Lower leg skin (tissue), 4 donors: ENCODE results near the gene NUDT3. TPM values are rescaled to one million over a fixed set of nuclear protein-coding genes. Genes with fewer than 3 reads are reported as not detected.

Experiments used
- DNase-seq, 2 donors: peaks; one replicate each; pipeline ENCODE4 v3.0.0-alpha.2; 2019; ENCODE audit warnings: low spot score in 2 of 2
- H3K4me3 ChIP-seq: fragments of 200-600 bp; sonication (generic); 2 replicates; pipeline ENCODE4 v1.5.1; 2017; ENCODE audit warnings: mild to moderate bottlenecking, low read depth; ENCODE audit not compliant: poor library complexity, severe bottlenecking
- POLR2A ChIP-seq, 2 donors: fragments of 450-650 bp; IDR thresholded peaks; one replicate each; pipeline ENCODE4 v1.6.1; 2016 to 2017; ENCODE audit warnings: antibody characterized with exemption in 2 of 2, mild to moderate bottlenecking in 1 of 2, moderate library complexity in 1 of 2
- WGBS, 2 donors: methylation state at CpG; one replicate each; pipeline ENCODE4 v1.1.5; 2018; 5-methylcytosine and 5-hydroxymethylcytosine counted together
- intact Hi-C: fragments of 100-400 bp; cut with DNase I; formaldehyde crosslinking; loops from one replicate; pipeline ENCODE4 v1.15.0; 2023; ENCODE audit warnings: low total_unique reads
- total RNA-seq, 4 donors: library from RNA; depleted of rRNA; stranded (reverse); fragments of >200 nt; gene quantifications; one replicate each; pipeline ENCODE4 v1.1.0, GENCODE V29; 2016
- TF ChIP-seq, protein P1 (sequence below), 3 donors: fragments of 450-650 bp; IDR thresholded peaks; one replicate each; pipeline ENCODE4 v1.5.1; 2016; ENCODE audit warnings: antibody characterized with exemption in 3 of 3, mild to moderate bottlenecking in 3 of 3, moderate library complexity in 2 of 3

The NUDT3 gene
- total RNA-seq, 4 donors from 2014 or later: 10.0 to 29.1 (median 19.9) TPM

DNA sequence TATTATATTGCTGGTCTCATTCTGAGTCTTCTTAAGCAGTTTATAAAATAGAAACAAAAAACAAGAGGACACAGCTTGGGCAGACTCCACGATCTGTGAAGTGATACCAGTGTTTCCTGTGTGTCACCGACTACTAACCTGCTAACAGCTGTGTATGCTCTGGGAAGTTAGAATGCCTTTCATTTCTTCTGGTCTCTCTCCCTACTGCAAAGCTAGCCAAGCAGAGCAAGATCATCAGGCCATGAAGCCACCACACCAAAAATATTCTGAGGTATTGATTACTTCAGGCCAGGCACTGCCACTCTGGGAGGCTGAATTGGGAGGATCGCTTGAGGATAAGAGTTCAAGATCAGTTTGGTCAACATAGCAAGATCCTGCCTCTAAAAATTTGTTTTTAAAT lies 96.7 kb downstream of the NUDT3 start:
- intact Hi-C loops: no loop called here
- WGBS, 2 donors: 75 to 85% methylated on average over 3 of the region's 3 CpGs
- no peak for TF ChIP-seq POLR2A (IDR thresholded peaks at IDR 0.05)
- TF ChIP-seq, protein P1, sequence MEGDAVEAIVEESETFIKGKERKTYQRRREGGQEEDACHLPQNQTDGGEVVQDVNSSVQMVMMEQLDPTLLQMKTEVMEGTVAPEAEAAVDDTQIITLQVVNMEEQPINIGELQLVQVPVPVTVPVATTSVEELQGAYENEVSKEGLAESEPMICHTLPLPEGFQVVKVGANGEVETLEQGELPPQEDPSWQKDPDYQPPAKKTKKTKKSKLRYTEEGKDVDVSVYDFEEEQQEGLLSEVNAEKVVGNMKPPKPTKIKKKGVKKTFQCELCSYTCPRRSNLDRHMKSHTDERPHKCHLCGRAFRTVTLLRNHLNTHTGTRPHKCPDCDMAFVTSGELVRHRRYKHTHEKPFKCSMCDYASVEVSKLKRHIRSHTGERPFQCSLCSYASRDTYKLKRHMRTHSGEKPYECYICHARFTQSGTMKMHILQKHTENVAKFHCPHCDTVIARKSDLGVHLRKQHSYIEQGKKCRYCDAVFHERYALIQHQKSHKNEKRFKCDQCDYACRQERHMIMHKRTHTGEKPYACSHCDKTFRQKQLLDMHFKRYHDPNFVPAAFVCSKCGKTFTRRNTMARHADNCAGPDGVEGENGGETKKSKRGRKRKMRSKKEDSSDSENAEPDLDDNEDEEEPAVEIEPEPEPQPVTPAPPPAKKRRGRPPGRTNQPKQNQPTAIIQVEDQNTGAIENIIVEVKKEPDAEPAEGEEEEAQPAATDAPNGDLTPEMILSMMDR (IDR thresholded peaks at IDR 0.05): no peak
- no peak overlapping the region for H3K4me3 ChIP-seq
- no peak for DNase-seq

DNA sequence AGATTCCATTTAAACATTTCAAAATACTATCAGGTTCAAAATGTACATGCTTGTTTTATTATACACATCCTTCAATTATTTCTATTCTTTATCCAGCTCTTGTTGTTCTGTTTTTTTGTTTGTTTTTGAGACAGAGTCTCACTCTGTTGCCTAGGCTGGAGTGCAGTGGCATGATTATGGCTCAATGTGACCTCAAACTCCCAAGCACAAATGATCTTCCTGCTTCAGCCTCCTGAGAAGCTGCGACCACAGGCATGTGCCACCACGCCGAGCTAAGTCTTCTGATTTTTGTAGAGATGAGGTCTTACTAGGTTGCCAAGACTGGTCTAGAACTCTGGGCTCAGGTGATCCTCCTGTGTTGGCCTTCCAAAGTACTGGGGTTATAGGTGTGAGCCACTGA lies 99.5 kb downstream of the NUDT3 start:
- H3K4me3 ChIP-seq: no peak overlapping the region
- no peak for DNase-seq
- intact Hi-C loops: no loop called here
- TF ChIP-seq POLR2A (IDR thresholded peaks at IDR 0.05): no peak
- TF ChIP-seq, protein P1 (IDR thresholded peaks at IDR 0.05): no peak
- WGBS, 2 donors: 92 to 97% methylated on average over 3 of the region's 3 CpGs

DNA sequence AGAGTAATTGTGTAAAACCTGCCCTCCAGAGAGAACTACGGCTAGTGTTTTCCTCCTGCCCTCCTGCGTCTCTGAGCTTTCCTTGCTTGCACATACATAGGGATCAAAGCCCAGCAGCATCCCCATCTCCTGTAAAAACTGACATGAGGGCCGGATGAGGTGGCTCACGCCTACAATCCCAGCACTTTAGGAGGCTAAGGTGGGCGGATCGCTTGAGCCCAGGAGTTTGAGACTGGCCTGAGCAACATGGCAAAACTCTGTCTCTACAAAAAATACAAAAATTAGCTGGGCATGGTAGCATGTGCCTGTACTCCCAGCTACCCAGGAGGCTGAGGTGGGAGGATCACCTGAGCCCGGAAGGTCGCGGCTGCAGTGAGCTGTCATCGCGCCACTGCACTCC lies 103.3 kb downstream of the NUDT3 start:
- intact Hi-C loops: no loop called here
- no peak for DNase-seq
- no peak for TF ChIP-seq POLR2A (IDR thresholded peaks at IDR 0.05)
- TF ChIP-seq, protein P1 (IDR thresholded peaks at IDR 0.05): no peak
- whole genome bisulfite sequencing, 2 donors: 92 to 93% methylated on average over 11 of the region's 11 CpGs
- no peak overlapping the region for H3K4me3 ChIP-seq

DNA sequence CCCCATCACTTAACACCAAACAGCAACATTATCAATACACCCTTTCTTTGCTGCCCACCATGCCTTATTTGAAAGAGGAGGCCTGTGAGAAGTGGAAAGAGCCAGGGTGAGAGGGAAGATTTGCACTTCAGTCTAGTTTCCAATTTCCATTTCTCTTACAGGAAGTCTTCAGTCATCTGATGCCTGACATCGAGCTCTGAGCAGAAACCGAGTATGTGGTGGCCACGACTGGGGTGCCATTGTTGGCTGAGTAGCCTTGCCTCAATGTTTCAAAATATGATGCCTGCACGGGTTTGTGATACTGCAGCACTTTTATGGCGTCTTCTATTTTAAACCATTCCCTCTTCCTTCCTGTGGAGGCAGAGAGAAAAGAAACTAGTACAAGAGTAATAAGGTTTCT lies 103.9 kb downstream of the NUDT3 start:
- 63 to 73% methylated on average over 5 of the region's 5 CpGs for WGBS, 2 donors
- DNase-seq: no peak
- H3K4me3 ChIP-seq: no peak overlapping the region
- intact Hi-C loops: no loop called here
- TF ChIP-seq, protein P1 (IDR thresholded peaks at IDR 0.05): no peak
- TF ChIP-seq POLR2A (IDR thresholded peaks at IDR 0.05): no peak

DNA sequence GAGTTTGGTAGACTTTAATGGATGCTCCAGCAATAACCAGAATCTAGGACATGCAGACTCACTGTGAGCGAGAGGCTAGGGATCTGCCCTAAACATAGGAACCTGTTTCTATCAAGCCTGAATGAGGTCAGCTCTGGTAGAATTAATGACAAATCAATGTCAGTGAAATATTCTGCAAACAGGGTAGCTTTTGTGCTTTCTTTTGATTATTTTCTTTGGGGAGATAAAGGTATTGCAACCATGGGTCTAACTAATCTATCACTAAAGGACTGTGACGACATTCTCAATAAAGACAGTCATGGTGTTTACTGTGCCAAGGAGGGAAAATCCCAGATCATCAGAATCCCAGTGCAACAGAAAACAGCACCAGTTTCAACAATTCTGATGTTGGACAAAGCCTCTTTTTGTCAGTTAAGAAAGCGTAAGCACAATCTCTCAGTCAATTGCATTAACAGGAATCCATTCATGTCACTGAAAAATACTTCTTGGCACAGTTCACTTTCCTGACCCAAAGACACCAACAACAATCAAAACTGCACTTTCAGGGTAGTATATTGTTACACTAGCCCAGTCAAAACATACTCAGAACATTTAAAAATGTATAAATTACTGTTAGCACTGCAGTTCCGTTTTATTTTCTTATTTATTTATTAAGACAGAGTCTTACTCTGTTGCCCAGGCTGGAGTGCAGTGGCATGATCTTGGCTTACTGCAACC lies 106.9 kb downstream of the NUDT3 start:
- H3K4me3 ChIP-seq: no peak overlapping the region
- intact Hi-C loops: no loop called here
- no peak for DNase-seq
- WGBS, 2 donors: 80 to 82% methylated on average over 4 of the region's 4 CpGs
- no peak for TF ChIP-seq POLR2A (IDR thresholded peaks at IDR 0.05)
- TF ChIP-seq, protein P1 (IDR thresholded peaks at IDR 0.05): no peak
